Esophagus squamous epithelium (tissue), 5 donors: Measurements from ENCODE around the gene FERMT2. TPM values are rescaled to one million over a fixed set of nuclear protein-coding genes. Genes with fewer than 3 reads are reported as not detected.
A peak's percentile ranks its signal among the peaks of the same experiment; 100 is the strongest.

Experiments used
- DNase-seq: peaks from one replicate; lab custom pipeline; 2025; lab: John Stamatoyannopoulos, UW
- H3K27ac ChIP-seq, 4 donors: fragments of 200-600 bp; sonication (generic); one replicate each; pipeline ENCODE4 v1.5.1; 2016 to 2019; ENCODE audit warnings: mild to moderate bottlenecking in 1 of 4
- H3K27me3 ChIP-seq, 4 donors: fragments of 200-600 bp; sonication (generic); 1 replicate in 3 of 4; 2 replicates in 1 of 4; pipeline versions ENCODE4 v1.5.1 to v1.6.0; 2017 to 2021; ENCODE audit warnings: antibody characterized with exemption in 1 of 4
- H3K36me3 ChIP-seq, 3 donors: fragments of 200-600 bp; sonication (generic); one replicate each; pipeline ENCODE4 v1.5.1; 2016 to 2019
- H3K4me1 ChIP-seq, 3 donors: fragments of 200-600 bp; sonication (generic); one replicate each; pipeline ENCODE4 v1.5.1; 2017 to 2019
- H3K4me3 ChIP-seq, 4 donors: fragments of 200-600 bp; sonication (generic); 1 replicate in 3 of 4; 2 replicates in 1 of 4; pipeline ENCODE4 v1.5.1; 2016 to 2019; ENCODE audit warnings: mild to moderate bottlenecking in 2 of 4, moderate library complexity in 1 of 4
- H3K9me3 ChIP-seq, 3 donors: fragments of 200-600 bp; sonication (generic); one replicate each; pipeline ENCODE4 v1.5.1; 2016 to 2019
- POLR2A ChIP-seq, 4 donors: fragments of 450-650 bp; IDR thresholded peaks; one replicate each; pipeline ENCODE4 v1.6.1; 2017; ENCODE audit warnings: antibody characterized with exemption in 4 of 4, mild to moderate bottlenecking in 4 of 4, moderate library complexity in 3 of 4
- WGBS, 2 donors: methylation state at CpG; one replicate each; pipeline ENCODE4 v1.1.5; 2018; 5-methylcytosine and 5-hydroxymethylcytosine counted together
- intact Hi-C: fragments of 100-400 bp; cut with DNase I; formaldehyde crosslinking; loops from one replicate; pipeline ENCODE4 v1.15.0; 2022
- total RNA-seq, 4 donors: library from RNA; depleted of rRNA; stranded (reverse); fragments of >200 nt; gene quantifications; one replicate each; pipeline ENCODE4 v1.1.0, GENCODE V29; 2016
- TF ChIP-seq, protein P1 (sequence below), 6 experiments: fragments of 450-650 bp in 4 of 6; fragments of 200-600 bp in 2 of 6; sonication (generic) in 2 of 6; IDR thresholded peaks; one replicate each; pipeline ENCODE4 v1.5.1; 2016 to 2019; ENCODE audit warnings: antibody characterized with exemption in 6 of 6, mild to moderate bottlenecking in 4 of 6, moderate library complexity in 4 of 6
- donor health status: DM: yes; HTN: yes; CAD: no.

FERMT2 gene
- total RNA-seq, 4 donors from 2014 or later, result 1.7 to 72.1 (median 14.4) TPM

DNA sequence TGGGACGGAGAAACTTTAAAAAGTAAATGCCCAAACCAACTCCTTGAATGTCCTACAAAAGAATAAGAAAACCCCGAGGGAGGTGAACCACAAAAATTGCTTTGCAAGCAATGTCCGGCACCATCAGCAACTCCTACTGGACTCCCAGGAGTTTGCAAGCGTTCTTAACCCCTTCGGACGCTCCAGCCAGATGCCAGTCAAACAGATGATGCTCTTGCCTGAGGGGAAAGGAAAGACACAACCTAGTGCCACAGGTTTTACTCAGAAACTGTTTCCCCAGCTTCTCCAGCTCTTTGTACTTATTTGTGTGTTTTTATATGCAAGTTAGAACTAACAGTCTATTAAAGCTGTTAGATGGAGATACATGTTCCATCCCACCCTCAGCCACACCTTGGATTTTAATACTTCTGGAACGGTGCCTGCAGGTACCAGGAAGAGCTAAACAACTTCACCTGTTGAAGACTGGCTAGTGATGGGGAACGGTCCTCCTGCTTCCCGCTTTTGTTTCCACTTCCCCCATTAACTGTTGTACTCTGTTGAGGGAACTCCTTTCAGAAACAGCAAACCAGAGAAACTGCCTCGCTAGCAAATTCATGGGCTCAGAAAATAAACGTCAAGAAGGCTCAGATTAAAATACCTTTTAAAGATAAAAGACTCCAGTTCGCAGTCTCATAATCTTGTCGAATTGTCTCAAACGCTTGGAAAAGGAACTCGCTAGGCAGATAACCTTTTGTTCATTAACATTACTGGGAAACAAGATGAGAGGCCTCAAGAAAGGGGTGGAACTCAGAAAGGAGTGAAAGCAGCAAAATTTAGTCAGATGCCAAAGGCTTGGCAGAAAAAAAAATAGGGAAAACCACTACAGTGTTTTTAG lies 1.1 kb upstream of the FERMT2 start:
- H3K27me3 ChIP-seq, result peaks cover 0 to 54% (median 0%) of the 10 kb centered on the region in 4 donors
- no peak for DNase-seq
- H3K4me1 ChIP-seq, result peaks cover 0 to 51% (median 5%) of the 10 kb centered on the region in 3 donors
- TF ChIP-seq POLR2A (IDR thresholded peaks at IDR 0.05), result no peak
- TF ChIP-seq, protein P1, sequence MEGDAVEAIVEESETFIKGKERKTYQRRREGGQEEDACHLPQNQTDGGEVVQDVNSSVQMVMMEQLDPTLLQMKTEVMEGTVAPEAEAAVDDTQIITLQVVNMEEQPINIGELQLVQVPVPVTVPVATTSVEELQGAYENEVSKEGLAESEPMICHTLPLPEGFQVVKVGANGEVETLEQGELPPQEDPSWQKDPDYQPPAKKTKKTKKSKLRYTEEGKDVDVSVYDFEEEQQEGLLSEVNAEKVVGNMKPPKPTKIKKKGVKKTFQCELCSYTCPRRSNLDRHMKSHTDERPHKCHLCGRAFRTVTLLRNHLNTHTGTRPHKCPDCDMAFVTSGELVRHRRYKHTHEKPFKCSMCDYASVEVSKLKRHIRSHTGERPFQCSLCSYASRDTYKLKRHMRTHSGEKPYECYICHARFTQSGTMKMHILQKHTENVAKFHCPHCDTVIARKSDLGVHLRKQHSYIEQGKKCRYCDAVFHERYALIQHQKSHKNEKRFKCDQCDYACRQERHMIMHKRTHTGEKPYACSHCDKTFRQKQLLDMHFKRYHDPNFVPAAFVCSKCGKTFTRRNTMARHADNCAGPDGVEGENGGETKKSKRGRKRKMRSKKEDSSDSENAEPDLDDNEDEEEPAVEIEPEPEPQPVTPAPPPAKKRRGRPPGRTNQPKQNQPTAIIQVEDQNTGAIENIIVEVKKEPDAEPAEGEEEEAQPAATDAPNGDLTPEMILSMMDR (IDR thresholded peaks at IDR 0.05), result peak in 3 of 6 experiments; percentile 2 to 19 (median 17)
- intact Hi-C loops, result no loop called here
- no peaks in the 10 kb centered on the region for H3K36me3 ChIP-seq
- WGBS, 2 donors, result 5 to 11% methylated on average over 15 of the region's 15 CpGs
- peak overlapping the region; percentile 49 to 86 (median 72) for H3K4me3 ChIP-seq
- peak overlapping the region; percentile 79 to 97 (median 93) for H3K27ac ChIP-seq
- H3K9me3 ChIP-seq, result no peaks in the 10 kb centered on the region

DNA sequence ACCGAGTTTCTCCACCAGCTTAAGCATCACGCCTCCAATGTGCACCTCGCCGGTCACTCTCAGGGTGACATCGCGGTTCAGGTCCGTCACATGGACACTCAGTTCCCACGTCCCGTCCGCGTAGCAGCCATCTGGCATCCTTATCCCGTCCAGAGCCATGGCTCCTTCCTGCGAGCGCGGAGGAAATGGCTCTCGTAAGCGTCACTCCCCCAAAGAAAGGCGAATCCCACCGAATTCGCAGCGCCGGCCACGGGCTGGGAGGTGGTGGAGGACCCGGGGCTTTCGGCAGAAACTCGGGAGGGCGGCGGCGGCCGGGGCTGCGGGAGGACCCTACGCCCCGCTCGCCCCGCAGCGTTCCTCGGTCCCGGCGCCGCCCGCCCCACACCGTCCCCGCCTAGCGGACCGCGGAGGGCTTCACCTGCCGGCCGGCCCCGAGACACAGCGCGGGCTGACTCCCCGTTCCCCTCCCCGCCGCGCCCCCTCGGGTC lies 396 bp downstream of the FERMT2 start:
- peaks cover 0 to 56% (median 5%) of the 10 kb centered on the region in 3 donors for H3K4me1 ChIP-seq
- H3K27me3 ChIP-seq, result peaks cover 0 to 54% (median 0%) of the 10 kb centered on the region in 4 donors
- no peak for TF ChIP-seq POLR2A (IDR thresholded peaks at IDR 0.05)
- TF ChIP-seq, protein P1 (IDR thresholded peaks at IDR 0.05), result peak in 2 of 6 experiments; percentile 6 to 10
- no peak for DNase-seq
- no peaks in the 10 kb centered on the region for H3K9me3 ChIP-seq
- WGBS, 2 donors, result 0 to 2% methylated on average over 1 to 11 of the region's 56 CpGs
- intact Hi-C loops, result no loop called here
- H3K27ac ChIP-seq, result peak overlapping the region; percentile 79 to 97 (median 92)
- H3K36me3 ChIP-seq, result no peaks in the 10 kb centered on the region
- H3K4me3 ChIP-seq, result peak overlapping the region; percentile 49 to 86 (median 72)

DNA sequence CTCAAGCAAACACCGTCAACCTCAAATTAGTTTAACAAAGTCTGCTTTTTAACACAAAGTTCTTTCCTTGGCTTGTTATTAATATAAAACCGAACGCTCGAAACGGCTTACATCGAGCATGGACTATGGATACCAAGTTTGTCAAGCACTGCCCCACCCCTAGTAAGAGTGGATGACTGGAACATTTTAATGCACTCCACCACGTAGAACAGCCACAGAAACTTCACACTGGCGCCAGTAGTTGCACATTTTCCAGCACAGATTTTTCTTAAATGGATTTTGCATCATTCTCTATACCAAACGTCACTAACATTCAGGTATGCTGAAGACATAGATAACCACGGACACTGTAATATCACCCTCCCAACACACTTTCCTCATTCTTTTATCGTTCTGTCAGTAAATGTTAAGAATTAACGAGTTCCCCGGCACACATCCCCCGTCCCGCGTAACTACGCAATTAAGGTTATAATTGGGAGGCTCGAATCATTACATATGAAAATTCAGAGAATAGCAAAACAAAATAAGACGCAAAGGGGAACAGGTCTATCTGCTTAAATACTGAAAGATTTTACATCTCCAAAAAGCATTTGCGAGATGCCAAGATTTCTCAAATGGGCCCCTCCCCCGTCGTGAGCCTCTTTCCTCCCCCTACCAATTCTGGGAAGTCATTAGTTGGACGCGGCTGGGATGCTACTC lies 990 bp downstream of the FERMT2 start:
- H3K9me3 ChIP-seq, result no peaks in the 10 kb centered on the region
- intact Hi-C loops, result no loop called here
- H3K4me1 ChIP-seq, result peaks cover 0 to 56% (median 5%) of the 10 kb centered on the region in 3 donors
- peak in 1 of 4 donors; percentile 27 for TF ChIP-seq POLR2A (IDR thresholded peaks at IDR 0.05)
- TF ChIP-seq, protein P1 (IDR thresholded peaks at IDR 0.05), result no peak
- peak overlapping the region; percentile 79 to 97 (median 92) for H3K27ac ChIP-seq
- H3K27me3 ChIP-seq, result peaks cover 0 to 53% (median 0%) of the 10 kb centered on the region in 4 donors
- H3K4me3 ChIP-seq, result peak overlapping the region; percentile 49 to 86 (median 72)
- no peak for DNase-seq
- no peaks in the 10 kb centered on the region for H3K36me3 ChIP-seq
- WGBS, 2 donors, result 3 to 4% methylated on average over 23 to 24 of the region's 24 CpGs

DNA sequence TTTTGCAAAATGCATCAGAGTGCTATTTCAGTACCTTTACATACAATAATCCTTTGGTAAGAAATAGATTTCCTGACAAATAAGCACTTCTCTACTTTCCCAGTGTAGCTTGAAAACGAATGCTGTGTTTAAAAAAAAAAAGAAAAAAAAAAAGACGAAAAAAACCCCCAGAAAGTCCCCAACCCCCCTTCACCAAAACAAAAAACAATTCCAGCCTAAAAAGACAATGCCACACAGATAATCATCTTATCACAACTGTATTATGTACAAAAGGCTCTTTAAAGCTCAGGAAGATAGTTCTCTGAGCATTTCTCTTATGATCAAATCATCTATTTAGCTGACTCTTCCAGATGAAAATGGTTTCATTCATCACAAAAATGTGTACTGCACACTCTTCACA lies 1.6 kb downstream of the FERMT2 start:
- Histone ChIP-seq H3K27me3 (peaks cover 0 to 47% (median 0%) of the 10 kb centered on the region in 4 donors), H3K9me3 (no peaks in the 10 kb centered on the region), H3K4me1 (peaks cover 0 to 56% (median 5%) of the 10 kb centered on the region in 3 donors), H3K36me3 (no peaks in the 10 kb centered on the region), H3K4me3 (peak overlapping the region; percentile 49 to 86 (median 72)), H3K27ac (peak overlapping the region in 3 of 4 donors; percentile 88 to 97 (median 96))
- intact Hi-C loops, result no loop called here
- DNase-seq, result no peak
- TF ChIP-seq, protein P1 (IDR thresholded peaks at IDR 0.05), result no peak
- no peak for TF ChIP-seq POLR2A (IDR thresholded peaks at IDR 0.05)
- 16 to 20% methylated on average over 2 of the region's 2 CpGs for WGBS, 2 donors
